Gastrocnemius medialis (tissue), 4 donors: Measurements from ENCODE around the gene SYT7.

ENCODE experiments used
- POLR2A ChIP-seq, 2 donors: fragments of 450-650 bp; IDR thresholded peaks; one replicate each; pipeline ENCODE4 v1.6.1; 2017; ENCODE audit warnings: antibody characterized with exemption in 2 of 2, mild to moderate bottlenecking in 2 of 2, moderate library complexity in 2 of 2
- TF ChIP-seq, protein P1 (sequence below), 5 experiments: fragments of 450-650 bp in 3 of 5; fragments of 200-600 bp in 2 of 5; sonication (generic) in 2 of 5; IDR thresholded peaks in 4 of 5; conservative IDR thresholded peaks in 1 of 5; 1 replicate in 4 of 5; 2 replicates in 1 of 5; pipeline ENCODE4 v1.5.1; 2016 to 2019; ENCODE audit warnings: antibody characterized with exemption in 5 of 5, mild to moderate bottlenecking in 3 of 5, moderate library complexity in 3 of 5

DNA sequence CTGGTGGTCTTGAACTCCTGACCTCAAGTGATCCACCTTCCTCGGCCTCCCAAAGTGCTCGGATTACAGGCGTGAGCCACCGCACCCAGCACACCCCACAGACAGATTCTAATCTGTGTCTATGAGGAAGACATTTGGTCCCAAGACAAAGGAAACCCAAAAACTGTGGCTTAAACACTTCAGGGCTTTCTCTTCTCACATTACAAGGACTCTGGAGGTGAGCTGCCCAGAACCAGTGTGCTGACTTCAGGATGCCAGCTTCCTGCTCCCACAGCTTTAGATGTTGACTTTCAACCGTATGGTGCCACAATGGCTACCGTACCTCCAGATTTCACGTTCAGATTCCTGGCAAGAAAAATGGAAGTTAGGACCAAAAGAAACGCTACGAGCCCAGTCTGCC, 32.2 kb upstream of the SYT7 start:
- TF ChIP-seq, protein P1, sequence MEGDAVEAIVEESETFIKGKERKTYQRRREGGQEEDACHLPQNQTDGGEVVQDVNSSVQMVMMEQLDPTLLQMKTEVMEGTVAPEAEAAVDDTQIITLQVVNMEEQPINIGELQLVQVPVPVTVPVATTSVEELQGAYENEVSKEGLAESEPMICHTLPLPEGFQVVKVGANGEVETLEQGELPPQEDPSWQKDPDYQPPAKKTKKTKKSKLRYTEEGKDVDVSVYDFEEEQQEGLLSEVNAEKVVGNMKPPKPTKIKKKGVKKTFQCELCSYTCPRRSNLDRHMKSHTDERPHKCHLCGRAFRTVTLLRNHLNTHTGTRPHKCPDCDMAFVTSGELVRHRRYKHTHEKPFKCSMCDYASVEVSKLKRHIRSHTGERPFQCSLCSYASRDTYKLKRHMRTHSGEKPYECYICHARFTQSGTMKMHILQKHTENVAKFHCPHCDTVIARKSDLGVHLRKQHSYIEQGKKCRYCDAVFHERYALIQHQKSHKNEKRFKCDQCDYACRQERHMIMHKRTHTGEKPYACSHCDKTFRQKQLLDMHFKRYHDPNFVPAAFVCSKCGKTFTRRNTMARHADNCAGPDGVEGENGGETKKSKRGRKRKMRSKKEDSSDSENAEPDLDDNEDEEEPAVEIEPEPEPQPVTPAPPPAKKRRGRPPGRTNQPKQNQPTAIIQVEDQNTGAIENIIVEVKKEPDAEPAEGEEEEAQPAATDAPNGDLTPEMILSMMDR (IDR thresholded peaks at IDR 0.05 in 4 of 5, conservative IDR thresholded peaks at IDR 0.05 in 1 of 5), result no peak
- TF ChIP-seq POLR2A (IDR thresholded peaks at IDR 0.05), result no peak
